H54 (cell line): ENCODE measurements around the gene FSTL4.

Source experiments
- DNase-seq: peaks from one replicate; pipeline ENCODE4 v3.0.0; 2011; ENCODE audit warnings: low spot score, mixed read lengths; ENCODE audit not compliant: insufficient read length
- FAIRE-seq: peaks from 3 replicates; lab custom pipeline; 2011; peaks lifted over from hg19 to GRCh38; lab: Jason Lieb, UNC
- POLR2A ChIP-seq: IDR thresholded peaks from 2 replicates; pipeline ENCODE4 v1.6.1; 2011; ENCODE audit warnings: low read depth, mild to moderate bottlenecking, low read length

FSTL4 gene

GRCh38 chr5:133333326-133334150, 278.8 kb downstream of the FSTL4 start:
- FAIRE-seq (no peak), DNase-seq (no peak)
- TF ChIP-seq POLR2A: no peak

GRCh38 chr5:133332439-133333024, 279.8 kb downstream of the FSTL4 start:
- DNase-seq (no peak), FAIRE-seq (no peak)
- no peak for TF ChIP-seq POLR2A

GRCh38 chr5:133331941-133332340, 280.4 kb downstream of the FSTL4 start:
- TF ChIP-seq POLR2A: no peak
- FAIRE-seq: no peak
- no peak for DNase-seq

- no peak for DNase-seq
- TF ChIP-seq POLR2A: no peak
- FAIRE-seq: no peak
Observed at GRCh38 chr5:133330956-133331355, 281.4 kb downstream of the FSTL4 start.

GRCh38 chr5:133328800-133329199, 283.5 kb downstream of the FSTL4 start:
- FAIRE-seq: no peak
- TF ChIP-seq POLR2A: no peak
- no peak for DNase-seq

- no peak for DNase-seq
- no peak for FAIRE-seq
- no peak for TF ChIP-seq POLR2A
Observed at GRCh38 chr5:133327946-133328401, 284.4 kb downstream of the FSTL4 start.

- no peak for DNase-seq
- no peak for TF ChIP-seq POLR2A
- FAIRE-seq: no peak
Observed at GRCh38 chr5:133326361-133326760, 286.0 kb downstream of the FSTL4 start.

- no peak for FAIRE-seq
- no peak for DNase-seq
- no peak for TF ChIP-seq POLR2A
Observed at GRCh38 chr5:133325864-133326263, 286.5 kb downstream of the FSTL4 start.

GRCh38 chr5:133324926-133325325, 287.4 kb downstream of the FSTL4 start:
- TF ChIP-seq POLR2A: no peak
- FAIRE-seq: no peak
- DNase-seq: no peak

GRCh38 chr5:133323494-133324457, 288.6 kb downstream of the FSTL4 start:
- FAIRE-seq (no peak), DNase-seq (no peak)
- TF ChIP-seq POLR2A: no peak

- no peak for TF ChIP-seq POLR2A
- no peak for FAIRE-seq
- no peak for DNase-seq
Observed at GRCh38 chr5:133322743-133323142, 289.6 kb downstream of the FSTL4 start.

- FAIRE-seq (no peak), DNase-seq (no peak)
- TF ChIP-seq POLR2A: no peak
Observed at GRCh38 chr5:133321833-133322420, 290.4 kb downstream of the FSTL4 start.

- DNase-seq (no peak), FAIRE-seq (no peak)
- TF ChIP-seq POLR2A: no peak
Observed at GRCh38 chr5:133321286-133321832, 291.0 kb downstream of the FSTL4 start.
